Gastroesophageal sphincter (tissue), 4 donors: ENCODE data around the gene ZFHX3. TPM values are rescaled to one million over a fixed set of nuclear protein-coding genes. Genes with fewer than 3 reads are reported as not detected.
A peak's percentile ranks its signal among the peaks of the same experiment; 100 is the strongest.
"Not testable (repeated sequence)": the region's sequence is repeated elsewhere in the genome, so short reads cannot be mapped to it uniquely, and the experiment has no call there.

Experiments used
- ATAC-seq: fragments of 150-250 bp; one replicate; pipeline ENCODE4 v1.9.1; 2016; ENCODE audit warnings: mild to moderate bottlenecking, moderate library complexity
- H3K27ac ChIP-seq, 4 donors: fragments of 200-600 bp; sonication (generic) in 3 of 4; 1 replicate in 3 of 4; 2 replicates in 1 of 4; pipeline ENCODE4 v1.5.1; 2016 to 2019
- H3K27me3 ChIP-seq: fragments of 200-600 bp; sonication (generic); one replicate; pipeline ENCODE4 v1.5.1; 2019
- H3K36me3 ChIP-seq, 2 donors: fragments of 200-600 bp; sonication (generic); one replicate each; pipeline ENCODE4 v1.5.1; 2019; ENCODE audit warnings: control low read depth in 1 of 2
- H3K4me1 ChIP-seq, 3 donors: fragments of 200-600 bp; sonication (generic); 1 replicate in 2 of 3; 2 replicates in 1 of 3; pipeline ENCODE4 v1.5.1; 2016 to 2019; ENCODE audit warnings: control low read depth in 2 of 3
- H3K4me3 ChIP-seq, 2 donors: fragments of 200-600 bp; sonication (generic); one replicate each; pipeline ENCODE4 v1.5.1; 2019; ENCODE audit warnings: mild to moderate bottlenecking in 1 of 2, moderate library complexity in 1 of 2
- H3K9me3 ChIP-seq, 3 donors: fragments of 200-600 bp; sonication (generic); one replicate each; pipeline ENCODE4 v1.5.1; 2017 to 2019; ENCODE audit warnings: control low read depth in 2 of 3
- EP300 ChIP-seq: sonication (generic); formaldehyde crosslinking; IDR thresholded peaks from one replicate; pipeline ENCODE4 v1.6.1; 2017; ENCODE audit warnings: antibody characterized with exemption, mild to moderate bottlenecking
- POLR2A ChIP-seq, 2 donors: fragments of 450-650 bp; IDR thresholded peaks; one replicate each; pipeline ENCODE4 v1.6.1; 2017; ENCODE audit warnings: antibody characterized with exemption in 2 of 2, mild to moderate bottlenecking in 2 of 2, moderate library complexity in 1 of 2
- POLR2AphosphoS5 ChIP-seq: sonication (generic); formaldehyde crosslinking; IDR thresholded peaks from one replicate; pipeline ENCODE4 v1.6.1; 2017; ENCODE audit warnings: antibody characterized with exemption
- WGBS, 2 donors: methylation state at CpG; one replicate each; pipeline ENCODE4 v1.1.5; 2018; ENCODE audit warnings: low coverage in 1 of 2; 5-methylcytosine and 5-hydroxymethylcytosine counted together
- total RNA-seq, 4 donors: library from RNA; depleted of rRNA; stranded (reverse); fragments of >200 nt; gene quantifications; one replicate each; pipeline ENCODE4 v1.1.0, GENCODE V29; 2016
- TF ChIP-seq, protein P1 (sequence below), 4 experiments: fragments of 200-600 bp in 2 of 4; fragments of 450-650 bp in 2 of 4; sonication (generic) in 1 of 4; IDR thresholded peaks; one replicate each; pipeline ENCODE4 v1.5.1; 2017 to 2019; ENCODE audit warnings: antibody characterized with exemption in 4 of 4, mild to moderate bottlenecking in 2 of 4, moderate library complexity in 2 of 4

Gene ZFHX3
- total RNA-seq, 4 donors from 2014 or later, result 24.0 to 47.1 (median 29.5) TPM

DNA sequence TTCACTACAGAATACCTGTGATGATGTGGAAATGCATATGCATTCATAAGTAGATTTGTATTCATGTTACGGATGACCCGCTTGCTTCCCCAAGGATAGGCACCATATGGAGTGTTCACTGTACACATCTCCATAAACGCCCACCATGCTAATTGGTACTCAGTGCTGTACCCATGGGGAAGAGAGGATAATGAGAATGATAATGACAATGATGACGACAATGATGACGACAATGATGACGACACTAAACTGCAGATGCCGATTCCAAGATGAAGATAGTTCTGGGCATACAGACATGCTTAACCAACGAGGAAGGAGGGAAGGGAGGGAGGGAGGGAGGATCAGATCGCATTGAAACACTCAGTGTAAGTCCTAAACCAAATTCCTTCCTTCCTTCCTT lies 26.5 kb upstream of the ZFHX3 start:
- TF ChIP-seq, protein P1, sequence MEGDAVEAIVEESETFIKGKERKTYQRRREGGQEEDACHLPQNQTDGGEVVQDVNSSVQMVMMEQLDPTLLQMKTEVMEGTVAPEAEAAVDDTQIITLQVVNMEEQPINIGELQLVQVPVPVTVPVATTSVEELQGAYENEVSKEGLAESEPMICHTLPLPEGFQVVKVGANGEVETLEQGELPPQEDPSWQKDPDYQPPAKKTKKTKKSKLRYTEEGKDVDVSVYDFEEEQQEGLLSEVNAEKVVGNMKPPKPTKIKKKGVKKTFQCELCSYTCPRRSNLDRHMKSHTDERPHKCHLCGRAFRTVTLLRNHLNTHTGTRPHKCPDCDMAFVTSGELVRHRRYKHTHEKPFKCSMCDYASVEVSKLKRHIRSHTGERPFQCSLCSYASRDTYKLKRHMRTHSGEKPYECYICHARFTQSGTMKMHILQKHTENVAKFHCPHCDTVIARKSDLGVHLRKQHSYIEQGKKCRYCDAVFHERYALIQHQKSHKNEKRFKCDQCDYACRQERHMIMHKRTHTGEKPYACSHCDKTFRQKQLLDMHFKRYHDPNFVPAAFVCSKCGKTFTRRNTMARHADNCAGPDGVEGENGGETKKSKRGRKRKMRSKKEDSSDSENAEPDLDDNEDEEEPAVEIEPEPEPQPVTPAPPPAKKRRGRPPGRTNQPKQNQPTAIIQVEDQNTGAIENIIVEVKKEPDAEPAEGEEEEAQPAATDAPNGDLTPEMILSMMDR (IDR thresholded peaks at IDR 0.05), result no peak
- TF ChIP-seq EP300, result no peak
- TF ChIP-seq POLR2A (IDR thresholded peaks at IDR 0.05), result no peak
- no peak for TF ChIP-seq POLR2AphosphoS5
- WGBS, 2 donors, result 87 to 90% methylated on average over 7 to 9 of the region's 9 CpGs
- Histone ChIP-seq H3K9me3 (no peaks in the 10 kb centered on the region), H3K4me3 (no peak overlapping the region), H3K4me1 (peaks cover 0 to 25% (median 5%) of the 10 kb centered on the region in 3 donors), H3K27ac (no peak overlapping the region), H3K27me3 (no peaks in the 10 kb centered on the region), H3K36me3 (no peaks in the 10 kb centered on the region)
- ATAC-seq, result no peak

DNA sequence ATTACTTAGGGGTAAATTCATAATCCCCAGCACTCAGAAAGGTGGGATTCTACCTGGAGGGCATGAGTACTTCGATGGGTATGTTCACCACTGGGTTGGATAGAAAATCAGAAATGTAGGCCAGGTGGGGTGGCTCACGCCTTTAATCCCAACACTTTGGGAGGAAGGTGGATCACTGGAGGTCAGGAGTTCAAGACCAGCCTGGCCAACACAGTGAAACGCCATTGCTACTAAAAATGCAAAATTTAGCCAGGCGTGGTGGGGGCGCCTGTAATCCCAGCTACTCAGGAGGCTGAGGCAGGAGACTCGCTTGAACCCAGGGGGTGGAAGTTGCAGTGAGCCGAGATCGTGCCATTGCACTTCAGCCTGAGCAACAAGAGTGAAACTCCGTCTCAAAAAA lies 24.1 kb upstream of the ZFHX3 start:
- WGBS, 2 donors, result 74 to 94% methylated on average over 2 to 7 of the region's 9 CpGs
- not testable (repeated sequence) for H3K27me3 ChIP-seq, H3K4me3 ChIP-seq, H3K9me3 ChIP-seq, H3K36me3 ChIP-seq, ATAC-seq
- H3K4me1 ChIP-seq, result peaks cover 0 to 49% (median 19%) of the 10 kb centered on the region in 3 donors
- peak overlapping the region in 2 of 4 donors; percentile 49 to 87 for H3K27ac ChIP-seq

- no peaks in the 10 kb centered on the region for H3K9me3 ChIP-seq
- H3K4me3 ChIP-seq, result peak overlapping the region in 1 of 2 donors; percentile 44
- H3K36me3 ChIP-seq, result no peaks in the 10 kb centered on the region
- no peak for ATAC-seq
- peaks cover 13% of the 10 kb centered on the region for H3K27me3 ChIP-seq
- WGBS, 2 donors, result 3 to 12% methylated on average over 4 to 6 of the region's 17 CpGs
- peak overlapping the region; percentile 35 to 87 (median 64) for H3K27ac ChIP-seq
- peaks cover 0 to 56% (median 25%) of the 10 kb centered on the region in 3 donors for H3K4me1 ChIP-seq
- TF ChIP-seq EP300 (no peak), POLR2AphosphoS5 (no peak), POLR2A (IDR thresholded peaks at IDR 0.05) (no peak)
- TF ChIP-seq, protein P1 (IDR thresholded peaks at IDR 0.05), result no peak
Observed at GRCh38 chr16:73071131-73071940, 23.4 kb upstream of the ZFHX3 start.

DNA sequence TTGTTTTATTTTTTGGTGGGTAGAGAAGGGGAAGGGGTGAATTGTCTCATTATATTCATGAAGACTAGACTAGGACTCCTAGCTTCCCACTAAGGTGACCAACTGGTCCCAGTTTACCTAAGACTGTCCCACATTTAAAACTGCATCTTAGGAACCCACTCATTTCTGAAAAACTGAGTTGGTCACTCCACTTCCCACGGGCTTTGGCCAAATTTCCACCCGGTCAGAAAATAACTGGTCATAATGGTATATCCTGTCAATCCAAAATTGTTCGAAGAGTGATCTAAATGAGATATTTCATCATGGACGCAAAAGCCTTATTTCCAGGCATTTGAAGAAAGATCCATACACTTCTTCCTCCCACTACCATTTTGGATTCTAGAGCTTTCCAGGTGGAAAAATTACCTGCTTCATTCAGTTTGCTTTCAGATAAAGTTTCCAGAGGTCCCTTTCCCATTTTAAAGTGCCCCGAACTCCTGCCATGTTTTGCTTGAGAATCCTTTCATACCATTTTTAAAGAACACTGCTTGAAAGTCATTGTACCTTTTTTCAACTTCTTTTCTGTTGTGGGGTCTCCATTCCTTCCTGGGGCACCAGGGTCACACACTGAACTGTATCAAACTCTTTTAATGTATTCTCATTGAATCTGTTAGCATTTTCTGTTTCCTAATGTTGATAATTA lies 21.8 kb upstream of the ZFHX3 start:
- Histone ChIP-seq H3K27ac (peak overlapping the region; percentile 48 to 87 (median 82)), H3K27me3 (peaks cover 29% of the 10 kb centered on the region), H3K4me3 (peak overlapping the region in 1 of 2 donors; percentile 44), H3K4me1 (peaks cover 0 to 72% (median 31%) of the 10 kb centered on the region in 3 donors), H3K36me3 (no peaks in the 10 kb centered on the region), H3K9me3 (no peaks in the 10 kb centered on the region)
- TF ChIP-seq, protein P1 (IDR thresholded peaks at IDR 0.05), result no peak
- no peak for TF ChIP-seq EP300
- no peak for TF ChIP-seq POLR2A (IDR thresholded peaks at IDR 0.05)
- TF ChIP-seq POLR2AphosphoS5, result no peak
- 76 to 81% methylated on average over 2 to 5 of the region's 5 CpGs for WGBS, 2 donors
- no peak for ATAC-seq

GRCh38 chr16:73068541-73069401 lies 20.8 kb upstream of the ZFHX3 start:
- Histone ChIP-seq H3K36me3 (no peaks in the 10 kb centered on the region), H3K4me1 (peaks cover 0 to 81% (median 31%) of the 10 kb centered on the region in 3 donors), H3K27ac (peak overlapping the region; percentile 48 to 87 (median 82)), H3K4me3 (no peak overlapping the region), H3K27me3 (peaks cover 39% of the 10 kb centered on the region), H3K9me3 (no peaks in the 10 kb centered on the region)
- TF ChIP-seq POLR2AphosphoS5 (peak; percentile 57), POLR2A (IDR thresholded peaks at IDR 0.05) (peak; percentile 23 to 25)
- TF ChIP-seq, protein P1 (IDR thresholded peaks at IDR 0.05), result no peak
- 29 to 49% methylated on average over 5 to 8 of the region's 12 CpGs for WGBS, 2 donors
- peak; percentile 77 for ATAC-seq
